ENCODE data around the gene RNF166. TPM values are rescaled to one million over a fixed set of nuclear protein-coding genes. Genes with fewer than 3 reads are reported as not detected.

The RNF166 gene
- total RNA-seq, 2 experiments from 2014 or later, result 334 to 355 TPM

DNA sequence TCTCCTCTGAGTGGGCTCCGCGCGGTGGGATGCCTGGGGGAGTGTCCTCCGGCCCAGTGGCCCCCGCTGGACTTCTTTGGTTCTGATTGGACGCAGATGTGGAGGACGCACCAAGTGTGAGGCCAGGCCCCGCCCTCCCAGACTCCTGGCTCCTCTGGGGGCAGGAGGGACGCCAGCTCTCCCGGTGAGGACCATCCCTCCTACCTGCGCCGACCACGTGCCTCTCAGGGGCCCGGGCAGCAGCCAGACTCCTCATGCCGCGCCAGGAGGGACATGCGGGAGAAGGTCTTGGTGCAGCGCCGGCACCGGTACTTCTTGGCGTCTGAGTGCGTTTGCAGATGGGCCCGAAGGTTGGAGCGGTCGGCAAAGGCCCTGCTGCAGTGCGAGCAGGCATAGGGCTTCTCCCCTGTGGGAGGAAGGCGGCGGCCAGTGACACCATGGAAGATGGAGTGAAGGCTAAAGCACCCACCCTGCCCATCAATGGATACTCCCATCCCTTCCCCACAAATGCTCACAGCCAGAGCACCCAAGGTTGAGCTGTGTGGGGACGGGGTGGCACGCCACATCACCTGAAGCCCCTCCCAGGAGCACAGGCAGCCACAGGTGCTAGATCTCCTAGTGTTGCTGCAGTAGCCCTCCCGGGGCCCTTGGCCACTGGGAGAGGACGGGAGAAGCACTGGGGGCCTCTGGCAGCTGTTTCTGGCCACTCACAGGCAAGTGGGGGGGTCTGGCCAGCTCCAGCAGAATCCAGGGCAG, 27.8 kb downstream of the RNF166 start:
- peaks cover 21% of the 10 kb centered on the region for H3K4me1 Mint-ChIP-seq (ENCODE audit: low read depth)
- Histone ChIP-seq H3K4me1 (ENCODE audit: insufficient read depth, low read length) (peaks cover 38% of the 10 kb centered on the region), H3K27ac (ENCODE audit: low read depth in 1 of 2, low read length in 2 of 2) (no peak overlapping the region), H3K9me3 (ENCODE audit: control insufficient read depth in 1 of 2, insufficient read depth in 1 of 2, low read length in 2 of 2) (no peaks in the 10 kb centered on the region), H3K27me3 (ENCODE audit: control insufficient read depth in 1 of 2, insufficient read depth in 2 of 2, low read length in 2 of 2) (no peaks in the 10 kb centered on the region), H3K36me3 (ENCODE audit: insufficient read depth, low read length) (peaks cover 55% of the 10 kb centered on the region), H3K4me3 (ENCODE audit: low read length) (no peak overlapping the region)
- H3K27me3 Mint-ChIP-seq, result no peaks in the 10 kb centered on the region
- ChIA-PET CTCF (no interaction called here), POLR2A (no interaction called here)
- DNase-seq (no peak), ATAC-seq (ENCODE audit: poor library complexity) (no peak)
- peaks cover 38% of the 10 kb centered on the region for H3K36me3 Mint-ChIP-seq (ENCODE audit: low read depth)
- no peak overlapping the region for H3K4me3 Mint-ChIP-seq
- no peak overlapping the region for H3K27ac Mint-ChIP-seq
- intact Hi-C loops (cut with DNase I, micrococcal nuclease), result no loop called here
- no peaks in the 10 kb centered on the region for H3K9me3 Mint-ChIP-seq
- TF ChIP-seq, protein P1, sequence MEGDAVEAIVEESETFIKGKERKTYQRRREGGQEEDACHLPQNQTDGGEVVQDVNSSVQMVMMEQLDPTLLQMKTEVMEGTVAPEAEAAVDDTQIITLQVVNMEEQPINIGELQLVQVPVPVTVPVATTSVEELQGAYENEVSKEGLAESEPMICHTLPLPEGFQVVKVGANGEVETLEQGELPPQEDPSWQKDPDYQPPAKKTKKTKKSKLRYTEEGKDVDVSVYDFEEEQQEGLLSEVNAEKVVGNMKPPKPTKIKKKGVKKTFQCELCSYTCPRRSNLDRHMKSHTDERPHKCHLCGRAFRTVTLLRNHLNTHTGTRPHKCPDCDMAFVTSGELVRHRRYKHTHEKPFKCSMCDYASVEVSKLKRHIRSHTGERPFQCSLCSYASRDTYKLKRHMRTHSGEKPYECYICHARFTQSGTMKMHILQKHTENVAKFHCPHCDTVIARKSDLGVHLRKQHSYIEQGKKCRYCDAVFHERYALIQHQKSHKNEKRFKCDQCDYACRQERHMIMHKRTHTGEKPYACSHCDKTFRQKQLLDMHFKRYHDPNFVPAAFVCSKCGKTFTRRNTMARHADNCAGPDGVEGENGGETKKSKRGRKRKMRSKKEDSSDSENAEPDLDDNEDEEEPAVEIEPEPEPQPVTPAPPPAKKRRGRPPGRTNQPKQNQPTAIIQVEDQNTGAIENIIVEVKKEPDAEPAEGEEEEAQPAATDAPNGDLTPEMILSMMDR (IDR thresholded peaks at IDR 0.05), result no peak

DNA sequence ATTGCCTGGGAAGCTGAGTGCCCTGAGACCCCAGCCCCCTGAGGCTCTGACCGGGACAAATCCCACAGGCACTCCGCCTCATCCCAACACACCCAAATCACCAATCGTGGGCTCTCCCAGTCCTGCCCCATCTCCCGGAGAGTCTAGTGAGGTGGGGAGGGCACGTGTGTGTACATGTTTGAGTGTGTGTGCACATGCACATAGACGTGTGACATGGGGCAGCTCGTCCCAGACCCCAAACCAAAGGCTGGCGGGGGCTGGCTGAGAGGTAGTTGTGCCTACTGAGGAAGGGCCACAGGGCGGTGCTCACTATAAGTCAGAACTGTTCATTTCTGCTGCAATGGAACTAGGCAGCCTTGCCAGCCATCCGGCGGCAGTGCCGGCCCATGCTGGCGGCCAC, 28.5 kb downstream of the RNF166 start:
- Histone ChIP-seq H3K27me3 (ENCODE audit: control insufficient read depth in 1 of 2, insufficient read depth in 2 of 2, low read length in 2 of 2) (no peaks in the 10 kb centered on the region), H3K27ac (ENCODE audit: low read depth in 1 of 2, low read length in 2 of 2) (no peak overlapping the region), H3K9me3 (ENCODE audit: control insufficient read depth in 1 of 2, insufficient read depth in 1 of 2, low read length in 2 of 2) (no peaks in the 10 kb centered on the region), H3K4me3 (ENCODE audit: low read length) (no peak overlapping the region), H3K36me3 (ENCODE audit: insufficient read depth, low read length) (peaks cover 55% of the 10 kb centered on the region), H3K4me1 (ENCODE audit: insufficient read depth, low read length) (peaks cover 33% of the 10 kb centered on the region)
- DNase-seq, result no peak
- H3K27ac Mint-ChIP-seq, result no peak overlapping the region
- H3K4me3 Mint-ChIP-seq, result no peak overlapping the region
- H3K36me3 Mint-ChIP-seq (ENCODE audit: low read depth), result peaks cover 38% of the 10 kb centered on the region
- H3K27me3 Mint-ChIP-seq, result no peaks in the 10 kb centered on the region
- intact Hi-C loops (cut with DNase I, micrococcal nuclease), result no loop called here
- POLR2A ChIA-PET, result no interaction called here
- ATAC-seq (ENCODE audit: poor library complexity), result no peak
- CTCF ChIA-PET, result no interaction called here
- peaks cover 20% of the 10 kb centered on the region for H3K4me1 Mint-ChIP-seq (ENCODE audit: low read depth)
- no peaks in the 10 kb centered on the region for H3K9me3 Mint-ChIP-seq
- TF ChIP-seq, protein P1 (IDR thresholded peaks at IDR 0.05), result no peak

DNA sequence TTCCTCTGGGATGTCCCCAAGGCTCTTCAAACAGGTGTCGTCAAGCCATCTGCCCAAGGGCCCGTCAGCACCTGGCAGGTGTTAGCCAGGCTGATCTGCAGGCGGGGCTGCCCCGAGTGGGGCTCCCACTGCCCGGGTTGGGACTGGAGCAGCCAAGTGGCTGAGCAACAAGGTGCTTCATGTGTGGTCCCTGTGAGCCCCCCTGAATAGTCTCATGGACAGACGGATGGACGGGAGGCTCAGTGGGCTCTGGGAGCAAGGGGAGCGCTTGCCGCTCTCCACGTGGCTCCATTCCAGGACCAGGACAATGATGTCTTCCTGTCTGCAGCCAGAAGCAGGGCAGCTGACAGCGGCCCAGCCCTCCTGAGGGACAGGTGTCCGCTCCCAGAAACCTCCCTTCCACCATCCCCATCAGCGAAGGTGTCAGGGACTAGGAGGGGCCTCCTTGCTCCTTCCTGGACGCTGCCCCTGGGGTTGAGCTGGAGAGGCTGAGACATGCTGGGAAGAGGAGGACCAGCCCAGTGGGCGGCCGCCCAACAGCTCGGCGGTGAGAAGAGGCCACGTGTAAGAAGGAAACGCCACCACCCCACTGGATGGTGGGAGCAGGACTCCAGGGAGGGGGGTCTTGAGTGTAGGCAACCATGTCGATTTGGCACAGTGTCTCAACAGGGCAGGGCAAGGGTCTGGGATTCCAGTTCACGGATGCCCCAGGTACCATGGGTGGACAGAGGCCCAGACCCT, 29.5 kb downstream of the RNF166 start:
- no peaks in the 10 kb centered on the region for H3K9me3 Mint-ChIP-seq
- Histone ChIP-seq H3K9me3 (ENCODE audit: control insufficient read depth in 1 of 2, insufficient read depth in 1 of 2, low read length in 2 of 2) (no peaks in the 10 kb centered on the region), H3K4me1 (ENCODE audit: insufficient read depth, low read length) (peaks cover 24% of the 10 kb centered on the region), H3K36me3 (ENCODE audit: insufficient read depth, low read length) (peaks cover 56% of the 10 kb centered on the region), H3K27me3 (ENCODE audit: control insufficient read depth in 1 of 2, insufficient read depth in 2 of 2, low read length in 2 of 2) (no peaks in the 10 kb centered on the region), H3K4me3 (ENCODE audit: low read length) (no peak overlapping the region), H3K27ac (ENCODE audit: low read depth in 1 of 2, low read length in 2 of 2) (no peak overlapping the region)
- no peak for DNase-seq
- no peak overlapping the region for H3K27ac Mint-ChIP-seq
- intact Hi-C loops (cut with DNase I, micrococcal nuclease), result no loop called here
- H3K4me3 Mint-ChIP-seq, result no peak overlapping the region
- H3K27me3 Mint-ChIP-seq, result no peaks in the 10 kb centered on the region
- POLR2A ChIA-PET, result no interaction called here
- ATAC-seq (ENCODE audit: poor library complexity), result no peak
- CTCF ChIA-PET, result no interaction called here
- peaks cover 31% of the 10 kb centered on the region for H3K36me3 Mint-ChIP-seq (ENCODE audit: low read depth)
- TF ChIP-seq, protein P1 (IDR thresholded peaks at IDR 0.05), result no peak
- peaks cover 10% of the 10 kb centered on the region for H3K4me1 Mint-ChIP-seq (ENCODE audit: low read depth)

All from CD4-positive, alpha-beta T cell (primary cell).